ENCODE results near the gene DNAJC6.

Gene DNAJC6

DNA sequence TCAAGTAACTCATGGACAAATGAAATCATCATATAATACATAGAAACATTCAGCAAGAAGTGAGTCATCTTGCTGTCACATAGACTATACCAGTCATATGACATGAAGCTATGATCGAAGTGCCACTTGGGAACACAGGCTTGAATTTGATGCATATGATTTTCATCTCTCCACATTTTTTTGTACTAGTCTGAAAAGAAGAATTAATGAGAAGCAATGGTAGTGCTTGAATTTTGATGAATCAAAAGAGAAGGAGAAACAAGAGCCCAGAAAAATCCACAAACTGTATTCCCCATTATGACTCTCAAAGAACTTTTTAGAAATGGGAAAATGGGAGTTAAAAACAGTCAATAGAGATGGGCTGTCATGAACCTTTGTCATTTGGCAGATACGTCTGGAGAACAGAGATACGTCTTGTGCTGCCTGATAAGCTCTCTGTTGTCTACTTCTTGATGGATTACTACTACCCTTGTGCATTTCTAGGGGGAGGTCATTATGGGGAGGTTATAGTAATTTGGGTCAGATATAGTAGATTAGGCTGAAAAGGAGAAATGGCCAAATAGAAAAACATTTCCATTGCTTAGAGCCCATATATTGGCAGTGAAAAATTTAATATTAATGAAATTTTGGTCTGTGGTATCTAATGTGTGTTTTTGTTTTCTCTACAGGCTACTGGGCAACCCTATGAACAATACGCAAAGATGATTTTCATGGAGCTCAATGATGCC lies 103.1 kb downstream of the DNAJC6 start:
- no peak for DNase-seq

DNA sequence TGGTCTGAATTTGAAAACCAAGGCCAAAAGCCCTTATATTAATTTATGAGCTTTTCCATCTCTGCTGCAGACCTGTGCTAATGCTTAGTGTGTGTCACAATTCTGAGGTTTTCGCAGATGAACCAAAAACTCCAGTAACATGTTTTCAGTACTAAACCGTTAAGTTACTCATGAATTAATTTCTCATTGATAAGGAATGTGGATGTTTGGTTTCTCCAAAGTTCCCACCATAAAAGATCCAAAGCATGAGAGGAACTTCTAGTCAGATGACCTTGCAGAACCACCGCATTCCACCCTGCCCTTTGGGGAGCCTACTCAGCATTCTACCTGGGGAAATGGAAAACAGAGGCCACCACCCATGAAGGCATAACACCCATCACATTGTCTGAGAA lies 103.6 kb downstream of the DNAJC6 start:
- no peak for DNase-seq

DNA sequence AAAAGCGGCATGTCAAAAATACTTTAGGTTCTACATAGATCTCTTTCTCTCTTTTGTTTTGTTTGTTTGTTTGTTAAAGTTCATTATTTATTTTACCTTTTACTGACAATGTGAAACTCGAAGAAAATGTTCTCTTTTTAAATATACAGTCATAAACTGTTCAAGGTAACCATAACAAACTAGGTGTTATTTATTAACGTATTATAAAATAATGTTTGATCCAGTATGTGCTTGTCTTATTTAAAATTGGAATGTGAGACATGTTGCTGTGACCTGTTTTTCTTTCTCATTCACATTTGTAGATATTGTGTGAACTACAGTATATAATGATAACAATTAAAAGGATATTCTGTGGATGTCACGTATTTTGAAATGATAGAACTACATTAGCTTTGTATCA lies 105.2 kb downstream of the DNAJC6 start:
- DNase-seq, result no peak

DNA sequence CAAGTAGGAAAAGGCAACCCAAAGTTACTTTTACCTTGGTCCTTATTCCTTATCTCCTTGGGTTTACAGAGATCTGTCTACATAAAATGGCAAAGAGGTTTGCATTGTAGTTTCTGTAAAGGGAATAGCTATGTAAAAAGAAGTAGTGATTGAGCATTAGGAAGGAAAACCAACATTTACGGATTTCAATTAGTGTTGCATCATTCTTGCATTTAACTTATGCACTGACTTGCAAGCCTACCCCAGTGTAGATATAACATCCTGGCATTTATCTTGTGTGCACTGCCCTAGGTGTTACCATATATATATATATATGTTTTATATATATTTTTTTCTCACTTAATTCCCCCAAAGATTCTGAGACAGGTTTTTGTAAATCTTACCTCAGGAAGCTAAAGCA lies 107.4 kb downstream of the DNAJC6 start:
- no peak for DNase-seq

DNA sequence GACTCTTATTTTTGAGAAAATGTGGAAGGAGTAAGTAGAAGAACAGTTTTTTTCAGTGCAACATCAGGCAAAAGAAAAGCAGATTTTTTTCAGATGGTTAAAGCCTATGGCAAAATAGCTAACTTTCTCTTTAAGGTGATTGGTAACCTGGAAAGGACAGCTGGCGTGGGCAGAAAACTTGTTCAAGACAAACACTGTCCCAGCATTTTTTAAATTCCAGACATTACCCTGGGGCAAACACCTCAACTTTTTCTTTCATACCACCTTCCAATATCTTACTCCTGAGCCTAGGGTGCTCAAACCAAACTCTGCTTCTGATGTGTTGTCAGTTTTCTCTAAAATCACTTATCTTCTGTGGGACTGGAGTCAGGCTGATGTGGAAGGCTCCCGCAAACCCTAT lies 108.4 kb downstream of the DNAJC6 start:
- no peak for DNase-seq

DNA sequence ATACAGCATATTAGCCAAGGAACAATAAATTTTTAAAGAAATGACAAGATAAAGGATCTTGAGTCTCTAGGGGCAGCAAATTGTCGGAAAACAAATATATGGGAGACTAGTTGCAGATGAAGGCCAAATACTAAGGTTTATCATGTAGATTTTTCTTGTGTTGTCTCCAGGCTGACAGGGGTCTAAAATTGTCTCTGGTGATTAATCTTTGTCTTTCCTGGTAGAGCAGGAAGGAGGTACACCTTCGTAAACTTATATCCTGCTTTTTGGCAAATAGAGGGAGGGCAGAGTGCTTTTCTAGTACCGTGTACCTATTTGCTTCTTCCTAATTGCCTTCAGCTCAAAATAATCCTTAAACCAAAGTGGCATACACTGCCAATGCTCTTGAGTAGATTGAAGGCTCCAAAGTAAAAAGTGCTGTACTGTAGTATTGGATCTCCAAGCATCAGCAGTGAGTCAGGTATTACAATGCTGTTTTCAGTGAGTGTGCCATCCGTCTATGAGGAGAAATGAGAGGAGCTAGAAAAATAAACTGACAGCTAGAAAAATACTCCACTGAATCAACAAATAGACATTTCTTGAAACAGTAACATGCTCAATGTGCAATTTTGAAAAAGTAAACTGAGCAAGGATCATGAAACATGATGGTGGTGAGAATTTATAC lies 109.3 kb downstream of the DNAJC6 start:
- no peak for DNase-seq

DNA sequence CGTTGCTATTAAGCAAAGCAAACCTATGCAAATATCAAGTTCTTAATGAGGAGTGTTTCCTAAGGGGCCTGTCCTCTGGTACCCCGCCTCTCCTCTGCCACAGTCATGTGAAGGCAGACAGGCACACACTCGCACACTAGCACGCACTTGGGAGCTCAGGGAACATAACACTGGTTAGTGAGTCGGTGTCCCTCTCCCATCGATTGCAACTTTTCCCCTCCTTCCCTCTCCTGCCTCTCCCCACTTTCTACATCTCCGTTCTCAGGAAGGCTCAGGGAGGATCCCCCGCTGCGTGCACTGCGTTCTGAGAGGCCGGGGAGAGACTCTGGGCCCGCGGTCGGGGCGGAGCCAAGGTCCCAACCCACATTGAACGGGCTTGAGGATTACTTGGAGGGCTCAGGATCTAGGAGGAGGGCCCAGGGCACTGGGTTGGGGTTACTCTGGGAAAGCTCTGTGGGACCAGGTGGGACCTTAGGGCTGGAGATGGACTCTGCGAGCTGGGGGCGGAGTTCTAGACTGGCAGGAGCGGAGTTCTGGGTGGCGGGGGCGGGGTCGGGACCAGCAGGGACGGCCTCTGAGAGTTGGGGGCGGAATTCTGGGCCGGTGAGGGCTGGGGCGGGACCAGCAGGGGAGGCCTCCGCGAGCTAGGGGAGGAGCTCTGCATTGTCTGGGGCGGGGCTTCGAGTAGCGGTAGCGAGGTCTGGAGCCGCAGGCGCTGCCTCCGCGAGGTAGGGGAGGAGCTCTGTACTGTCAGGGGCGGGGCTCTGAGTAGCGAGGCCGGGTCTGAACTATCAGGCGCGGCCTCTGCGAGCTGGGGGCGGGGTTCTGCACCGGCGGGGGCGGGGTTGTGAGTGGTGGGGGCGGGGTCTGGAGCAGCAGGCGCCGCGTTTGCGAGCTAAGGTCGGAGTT lies 110.6 kb downstream of the DNAJC6 start:
- peak; percentile 70 to 77 for DNase-seq

DNA sequence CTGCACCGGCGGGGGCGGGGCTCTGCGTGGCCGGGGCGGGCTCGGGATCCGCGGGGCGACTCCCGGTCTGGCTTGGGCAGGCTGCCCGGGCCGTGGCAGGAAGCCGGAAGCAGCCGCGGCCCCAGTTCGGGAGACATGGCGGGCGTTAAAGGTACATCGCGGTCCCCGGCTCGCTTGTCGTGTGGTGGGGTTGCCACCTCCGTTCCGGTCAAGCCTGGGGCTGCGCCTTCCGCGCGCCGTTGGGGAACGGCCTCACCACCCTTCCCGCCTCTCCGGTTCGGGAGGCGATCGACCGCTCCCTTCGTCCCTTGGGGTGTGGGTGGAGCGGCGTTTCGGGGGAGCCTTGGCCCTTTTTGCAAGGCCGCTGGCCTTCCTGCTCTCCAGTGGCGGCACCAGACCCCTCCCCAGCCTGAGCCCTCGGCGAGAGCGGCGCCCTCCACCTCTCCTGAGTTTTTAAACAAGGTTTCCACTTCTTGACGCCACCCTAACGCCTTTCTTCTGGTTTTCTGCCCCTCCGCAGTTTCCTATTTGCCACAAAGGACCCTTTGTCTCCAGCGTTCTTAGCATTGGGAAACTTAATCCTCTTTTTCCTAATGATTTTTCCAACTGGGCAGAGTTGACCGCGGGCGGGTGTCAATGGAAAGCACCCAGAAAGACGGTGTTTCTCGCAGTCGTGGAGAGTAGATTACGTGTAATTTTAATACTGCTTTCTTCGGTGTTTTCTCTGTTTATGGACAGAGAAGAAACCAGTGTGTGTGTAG lies 111.4 kb downstream of the DNAJC6 start, which contains the start of the genes LEPR and LEPROT:
LEPR (plus strand) TSS at position 79 of the 761 bp plus-strand sequence. CDS start 144,898 bp downstream, outside the sequence.
LEPROT (plus strand) TSS at position 79 of the 761 bp plus-strand sequence; CDS start at position 136, 57 bp downstream.
- no peak for DNase-seq

DNA sequence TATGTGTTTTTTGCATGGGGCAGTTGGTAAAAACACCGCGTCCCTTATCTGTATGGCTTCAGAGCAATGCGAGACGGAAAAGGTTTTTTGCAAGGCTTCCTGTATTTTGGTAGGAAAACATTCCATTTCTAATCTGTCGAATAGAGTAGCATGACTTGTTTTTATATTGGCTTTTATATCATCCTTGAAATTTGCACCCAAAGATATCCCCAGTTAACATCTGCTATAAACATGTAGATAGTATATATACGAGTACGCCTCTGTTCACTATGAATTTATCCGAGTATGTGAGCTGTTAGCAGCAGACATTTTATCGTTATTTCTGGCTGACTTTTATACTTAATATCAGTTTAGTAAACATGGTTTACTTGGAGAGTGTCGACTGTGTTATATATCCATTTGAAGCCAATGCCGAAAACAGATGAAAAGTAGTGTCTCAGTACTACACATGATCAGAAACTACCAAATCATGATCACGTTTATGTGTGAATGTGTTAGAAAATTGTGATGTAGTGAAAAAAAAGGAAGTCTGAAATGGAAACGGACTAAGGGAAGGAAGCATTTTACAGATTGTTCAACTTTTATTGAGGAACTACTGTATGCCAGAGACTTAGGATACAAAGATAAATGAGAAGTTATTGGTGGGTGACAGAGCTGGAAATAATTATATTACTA lies 112.1 kb downstream of the DNAJC6 start:
- no peak for DNase-seq

DNA sequence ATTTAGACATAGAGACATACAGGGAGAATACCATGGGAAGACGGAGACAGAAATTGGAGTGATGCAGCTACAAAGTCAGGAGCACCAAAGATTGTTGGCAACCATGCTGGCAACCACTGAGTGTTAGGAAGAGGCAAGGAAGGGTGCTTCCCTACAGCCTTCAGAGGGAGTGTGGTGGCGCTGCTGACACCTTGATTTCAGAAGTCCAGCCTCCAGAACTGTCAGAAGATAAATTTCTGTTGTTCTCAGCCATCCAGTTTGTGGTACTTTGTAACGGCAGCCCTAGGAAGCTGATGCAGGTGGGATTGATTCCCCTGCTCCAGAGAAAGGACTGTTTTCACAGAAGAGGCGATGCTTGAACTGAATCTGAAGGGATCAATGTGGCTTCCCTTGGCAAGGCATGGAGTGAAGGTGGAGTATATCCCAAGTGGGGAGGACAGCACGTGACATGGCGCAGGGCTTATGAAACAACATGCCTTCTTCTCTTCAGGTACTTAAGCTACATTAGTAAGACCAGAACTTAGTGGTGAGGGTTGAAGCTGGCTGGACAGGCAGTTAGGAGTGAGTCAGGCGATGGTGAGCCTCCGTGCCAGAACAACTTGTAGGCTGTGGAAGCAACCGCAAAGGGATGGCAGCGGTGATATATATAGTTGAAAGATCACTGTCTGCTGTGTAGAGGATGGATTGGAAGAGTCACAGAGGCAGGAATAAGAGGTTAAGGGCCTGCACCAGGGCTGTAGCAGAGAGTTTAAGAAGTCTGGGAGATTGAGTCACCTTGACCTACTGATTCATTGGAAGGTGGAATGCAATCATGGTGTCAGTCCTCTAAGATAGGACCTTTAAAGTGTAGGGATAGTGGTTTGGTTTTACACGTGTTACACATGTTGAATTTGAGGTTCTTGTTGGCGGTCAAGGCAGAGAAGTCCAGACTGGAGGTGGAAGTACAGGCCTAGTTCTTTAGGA lies 113.2 kb downstream of the DNAJC6 start:
- DNase-seq, result no peak

DNA sequence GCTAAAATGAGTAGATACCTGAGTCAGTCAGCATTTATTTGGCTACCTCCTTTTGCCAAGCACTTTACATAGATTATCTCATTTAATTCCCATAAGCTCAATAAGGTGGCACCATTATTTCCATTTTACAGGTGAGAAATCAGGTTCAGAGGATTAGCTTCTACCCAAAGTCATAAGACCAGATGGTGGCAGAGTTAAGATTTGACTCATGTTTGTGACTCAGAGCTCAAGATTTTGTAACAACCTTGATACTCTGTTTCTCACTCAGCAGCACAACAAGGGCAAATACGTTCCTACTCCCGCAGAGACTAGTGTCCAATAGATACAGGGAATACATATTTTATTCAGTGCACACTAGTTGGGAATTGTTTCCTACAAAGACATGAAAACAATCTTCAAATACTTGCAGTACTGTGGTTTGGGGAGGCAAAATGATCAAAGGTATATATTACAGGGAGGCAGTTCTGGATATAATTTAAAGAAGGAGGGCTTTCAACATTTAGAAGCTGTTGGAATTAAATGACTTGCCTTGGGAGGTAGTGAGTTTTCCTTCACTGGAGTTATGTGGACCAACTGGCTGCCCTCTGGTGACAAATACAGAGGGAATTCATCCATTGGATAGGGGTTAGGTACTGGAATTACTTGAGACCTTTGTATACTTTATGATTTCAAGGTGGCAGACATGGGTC lies 114.7 kb downstream of the DNAJC6 start:
- no peak for DNase-seq

DNA sequence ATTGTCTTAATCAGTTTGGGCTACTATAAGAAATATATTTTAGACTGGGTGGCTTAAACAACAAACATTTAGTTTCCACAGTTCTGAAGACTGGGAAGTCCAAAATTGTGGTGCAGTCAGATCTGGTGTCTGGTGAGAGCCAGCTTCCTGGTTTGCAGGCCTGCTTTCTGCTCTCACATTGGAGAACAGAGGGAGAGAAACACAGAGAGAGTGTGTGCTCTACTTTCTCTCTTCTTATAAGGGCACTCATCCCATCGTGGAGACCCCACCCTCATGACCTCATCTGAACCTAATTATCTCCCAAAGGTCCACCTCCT lies 115.2 kb downstream of the DNAJC6 start:
- DNase-seq, result no peak

DNA sequence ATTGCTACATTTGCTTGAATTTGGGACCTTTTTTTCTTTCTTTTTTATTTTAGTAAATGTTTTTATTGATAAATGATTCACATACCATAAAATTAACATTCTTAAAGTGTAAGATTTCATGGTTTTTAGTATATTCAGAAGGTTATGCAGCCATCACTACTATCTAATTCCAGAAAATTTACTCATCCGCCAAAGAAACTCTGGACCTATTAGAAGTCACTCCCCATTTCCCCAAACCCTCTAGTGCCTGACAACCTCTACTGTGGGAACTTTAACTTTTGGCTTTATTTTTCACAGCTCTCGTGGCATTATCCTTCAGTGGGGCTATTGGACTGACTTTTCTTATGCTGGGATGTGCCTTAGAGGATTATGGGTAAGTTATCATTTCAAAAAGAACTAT lies 115.7 kb downstream of the DNAJC6 start:
- DNase-seq, result no peak

DNA sequence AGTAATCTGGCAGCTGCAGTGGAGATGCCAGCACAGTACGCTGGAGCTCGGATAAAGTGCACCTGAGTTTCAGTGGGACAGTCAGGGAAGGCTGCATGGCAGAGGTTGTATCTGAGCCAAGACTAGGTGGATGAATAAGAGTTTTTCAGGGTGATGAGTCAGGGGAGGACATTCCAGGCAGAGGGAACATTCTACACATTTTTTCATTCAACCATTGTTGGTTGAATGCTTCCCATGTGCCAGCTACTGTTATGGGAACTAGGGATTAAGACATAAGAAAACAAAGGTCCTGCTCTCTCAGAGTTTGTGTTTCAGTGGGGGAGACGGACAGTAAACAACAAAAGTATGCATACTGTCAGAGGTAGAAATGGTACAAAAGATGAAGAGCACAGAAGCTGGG lies 116.4 kb downstream of the DNAJC6 start:
- DNase-seq, result no peak

DNA sequence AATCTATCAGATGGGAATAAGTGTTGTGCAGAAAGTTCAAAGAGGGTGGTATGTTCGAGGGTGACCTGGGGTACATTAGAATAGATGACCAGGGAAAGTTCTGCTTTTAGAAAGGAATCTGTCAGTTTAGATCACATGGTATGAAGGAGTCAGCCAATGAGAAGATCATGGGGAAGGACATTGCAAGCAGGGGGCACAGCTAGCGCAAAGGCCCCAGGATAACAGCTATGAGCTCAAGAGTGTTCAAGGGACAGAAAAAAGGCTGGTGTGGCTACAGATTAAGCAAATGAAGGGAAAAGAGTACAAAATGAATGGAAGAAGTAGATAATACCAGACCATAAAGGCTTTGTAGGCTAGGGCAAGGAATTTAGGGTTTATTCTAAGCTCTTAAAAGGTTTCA lies 119.7 kb downstream of the DNAJC6 start:
- no peak for DNase-seq

DNA sequence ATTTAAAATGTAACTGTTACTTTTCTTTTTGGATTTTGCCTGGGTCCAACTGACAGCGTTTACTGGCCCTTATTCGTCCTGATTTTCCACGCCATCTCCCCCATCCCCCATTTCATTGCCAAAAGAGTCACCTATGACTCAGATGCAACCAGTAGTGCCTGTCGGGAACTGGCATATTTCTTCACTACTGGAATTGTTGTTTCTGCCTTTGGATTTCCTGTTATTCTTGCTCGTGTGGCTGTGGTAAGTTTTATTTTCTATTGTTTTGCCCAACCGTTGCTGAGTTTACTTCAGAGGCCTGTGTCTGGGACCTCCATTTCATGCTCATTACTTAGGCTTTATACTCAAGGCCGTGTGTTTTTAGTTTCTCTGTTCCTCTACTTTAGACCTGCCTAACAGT lies 120.5 kb downstream of the DNAJC6 start:
- DNase-seq, result no peak

DNA sequence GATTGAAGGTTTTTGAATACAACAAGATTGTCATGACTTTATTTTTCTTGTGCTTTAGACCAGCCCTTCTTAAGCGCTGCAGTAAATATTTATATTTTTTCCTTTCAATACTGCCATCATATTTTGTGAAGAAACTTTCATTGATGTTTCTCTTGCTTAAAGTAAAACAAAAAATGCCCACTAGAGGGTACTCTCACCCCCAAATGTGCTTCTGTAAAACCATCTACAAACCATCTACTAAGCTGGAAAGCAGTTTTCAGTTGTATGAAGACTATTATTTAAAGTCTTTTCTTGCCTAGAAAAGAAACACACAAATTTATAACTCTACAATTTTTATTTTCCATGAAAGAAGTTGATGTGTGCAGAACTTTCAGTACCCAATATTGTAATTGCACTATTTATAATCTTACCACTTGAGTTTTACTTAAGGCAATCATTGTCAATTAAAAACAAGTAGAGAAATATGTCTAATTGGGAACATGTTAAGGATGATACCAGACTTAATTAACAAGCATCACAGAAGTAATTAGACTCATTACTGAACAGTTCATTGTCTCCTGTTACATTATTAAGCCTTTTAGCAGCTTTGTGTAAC lies 121.9 kb downstream of the DNAJC6 start:
- no peak for DNase-seq

DNA sequence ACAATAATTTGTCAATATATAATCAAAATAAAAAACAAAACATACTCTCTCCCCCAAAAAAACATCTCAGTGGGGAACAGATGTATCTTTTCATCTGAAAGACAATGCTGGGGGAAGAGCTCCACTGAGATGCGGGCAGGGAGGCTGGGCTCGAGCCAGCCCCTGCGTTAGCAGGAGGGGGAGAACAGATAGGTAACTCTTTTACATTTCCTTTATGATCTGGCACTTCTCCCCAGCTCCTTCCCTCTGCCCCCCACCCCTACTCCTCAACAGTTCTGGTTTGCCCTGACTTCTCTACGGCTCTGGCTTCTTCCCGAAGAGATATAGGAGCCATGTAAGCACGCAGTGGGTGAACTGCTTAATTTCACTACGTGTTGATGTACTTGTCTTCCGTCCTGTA lies 123.6 kb downstream of the DNAJC6 start:
- DNase-seq, result no peak

DNA sequence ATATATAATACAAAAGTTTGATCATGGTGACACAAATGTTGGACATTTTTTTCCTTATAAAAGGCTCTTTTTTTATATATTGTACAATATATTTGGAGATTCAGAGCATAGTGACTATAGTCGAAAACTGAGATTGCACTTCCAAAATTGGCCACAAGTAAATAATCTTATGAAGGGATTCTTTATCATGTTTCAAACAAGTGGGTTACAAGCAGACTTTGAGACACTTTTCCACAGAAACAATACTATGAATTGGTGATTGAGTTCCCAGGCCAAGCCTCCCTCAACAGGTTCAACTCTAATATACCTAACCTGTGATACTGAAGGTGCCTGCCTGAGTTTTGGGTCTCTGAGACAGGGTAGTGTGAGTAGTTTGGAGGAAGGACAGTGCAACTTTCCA lies 124.9 kb downstream of the DNAJC6 start:
- no peak for DNase-seq

DNA sequence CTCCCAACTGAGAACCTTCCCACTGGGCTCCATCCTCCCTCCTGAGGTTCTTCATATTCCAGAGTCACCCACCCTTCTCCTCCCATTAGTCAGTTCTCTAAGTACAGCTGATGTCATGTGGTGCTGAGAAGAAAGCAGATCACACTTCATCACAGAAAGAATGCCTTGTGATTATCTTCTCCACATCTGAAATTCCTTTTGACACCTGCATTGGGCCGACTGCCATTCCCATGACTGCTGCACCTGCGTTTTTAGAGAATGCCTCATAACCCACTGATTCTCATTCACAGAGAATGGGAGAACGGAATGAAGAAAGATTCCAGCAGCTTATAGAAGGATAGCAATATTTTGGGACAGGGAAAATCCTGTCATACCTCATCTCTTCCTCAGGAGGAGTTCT lies 125.4 kb downstream of the DNAJC6 start:
- DNase-seq, result no peak

Data from cerebellar nuclear complex (tissue), 1 donor.